ACHN (cell line): ENCODE data around the gene PPP1R8.
"Not testable (repeated sequence)": the region's sequence is repeated elsewhere in the genome, so short reads cannot be mapped to it uniquely, and the experiment has no call there.

Source experiments
- DNase-seq: peaks from one replicate; pipeline ENCODE4 v3.0.0-alpha.2; 2015
- in situ Hi-C: cut with HindIII; loops from 2 replicates; pipeline ENCODE4 v1.10.0; 2017; ENCODE audit warnings: low sequenced_read_pairs, low pct_ligation_motif_present, low pct_unique_long_range_greater_than_20kb

PPP1R8 gene

GRCh38 chr1:27830621-27831440, at the start of gene PPP1R8:
TSS of gene PPP1R8 (plus strand) at chr1:27830782. CDS start at chr1:27830836, 54 bp downstream.
- DNase-seq: peak; percentile 95
- in situ Hi-C loops: no loop called here

- DNase-seq: no peak
- in situ Hi-C loops: no loop called here
Measured at GRCh38 chr1:27782950-27783349, 47.6 kb upstream of the PPP1R8 start.

- DNase-seq: no peak
- in situ Hi-C loops: no loop called here
Measured at GRCh38 chr1:27784700-27785099, 45.9 kb upstream of the PPP1R8 start.

GRCh38 chr1:27785781-27786455, 44.7 kb upstream of the PPP1R8 start:
- no peak for DNase-seq
- in situ Hi-C loops: no loop called here

- in situ Hi-C loops: no loop called here
- no peak for DNase-seq
Measured at GRCh38 chr1:27787895-27788294, 42.7 kb upstream of the PPP1R8 start.

- DNase-seq: no peak
- in situ Hi-C loops: no loop called here
Measured at GRCh38 chr1:27789540-27790041, 41.0 kb upstream of the PPP1R8 start.

- DNase-seq, in situ Hi-C loops: not testable (repeated sequence)
Measured at GRCh38 chr1:27790270-27790669, 40.3 kb upstream of the PPP1R8 start.

- no peak for DNase-seq
- in situ Hi-C loops: no loop called here
Measured at GRCh38 chr1:27795601-27796000, 35.0 kb upstream of the PPP1R8 start.

GRCh38 chr1:27804791-27805190, 25.8 kb upstream of the PPP1R8 start:
- in situ Hi-C loops: no loop called here

GRCh38 chr1:27806758-27807157, 23.8 kb upstream of the PPP1R8 start:
- in situ Hi-C loops: no loop called here
- no peak for DNase-seq

More at GRCh38 chr1:27804791-27805190, 25.8 kb upstream of the PPP1R8 start:
- DNase-seq: no peak

GRCh38 chr1:27807385-27807784, 23.2 kb upstream of the PPP1R8 start:
- no peak for DNase-seq
- in situ Hi-C loops: no loop called here

- DNase-seq, in situ Hi-C loops: not testable (repeated sequence)
Measured at GRCh38 chr1:27808131-27808530, 22.5 kb upstream of the PPP1R8 start.

GRCh38 chr1:27809883-27810282, 20.7 kb upstream of the PPP1R8 start:
- in situ Hi-C loops: no loop called here

GRCh38 chr1:27811741-27812500, 18.7 kb upstream of the PPP1R8 start:
- no peak for DNase-seq
- in situ Hi-C loops: no loop called here

More at GRCh38 chr1:27809883-27810282, 20.7 kb upstream of the PPP1R8 start:
- no peak for DNase-seq

GRCh38 chr1:27816921-27817630, 13.5 kb upstream of the PPP1R8 start:
- in situ Hi-C loops: no loop called here
- no peak for DNase-seq

GRCh38 chr1:27821761-27822315, 8.7 kb upstream of the PPP1R8 start:
- in situ Hi-C loops: no loop called here
- no peak for DNase-seq

- no peak for DNase-seq
- in situ Hi-C loops: no loop called here
Measured at GRCh38 chr1:27823784-27824183, 6.8 kb upstream of the PPP1R8 start.

- no peak for DNase-seq
- in situ Hi-C loops: no loop called here
Measured at GRCh38 chr1:27824411-27824810, 6.2 kb upstream of the PPP1R8 start.
